Mesenchymal stem cell (in vitro differentiated cells and primary cell): ENCODE results near the gene DES.
"Not testable (repeated sequence)": the region's sequence is repeated elsewhere in the genome, so short reads cannot be mapped to it uniquely, and the experiment has no call there.

Experiments used
- DNase-seq: peaks from one replicate; pipeline ENCODE4 v3.0.0-alpha.2; 2013
- H2AFZ ChIP-seq: one replicate; pipeline ENCODE4 v1.6.1; 2013; ENCODE audit warnings: low read depth, mild to moderate bottlenecking, control low read depth, inconsistent platforms, low read length, moderate library complexity
- H2AK5ac ChIP-seq: 2 replicates; pipeline ENCODE4 v1.6.1; 2013; ENCODE audit warnings: low read length, moderate library complexity, mild to moderate bottlenecking, inconsistent platforms; ENCODE audit not compliant: severe bottlenecking
- H2BK120ac ChIP-seq: one replicate; pipeline ENCODE4 v1.6.1; 2013; ENCODE audit warnings: low read depth, mild to moderate bottlenecking, inconsistent platforms, low read length, moderate library complexity
- H2BK12ac ChIP-seq, 2 experiments: one replicate each; pipeline ENCODE4 v1.6.1; 2013; ENCODE audit warnings: inconsistent platforms in 2 of 2, low read length in 2 of 2, mild to moderate bottlenecking in 2 of 2, moderate library complexity in 2 of 2, control low read depth in 1 of 2
- H2BK15ac ChIP-seq: one replicate; pipeline ENCODE4 v1.6.1; 2013; ENCODE audit warnings: mild to moderate bottlenecking, low read depth, inconsistent platforms; ENCODE audit not compliant: poor library complexity, severe bottlenecking
- H2BK5ac ChIP-seq: 2 replicates; pipeline ENCODE4 v1.6.1; 2013; ENCODE audit warnings: low read depth, mild to moderate bottlenecking, low read length, control low read depth, inconsistent platforms; ENCODE audit not compliant: poor library complexity, severe bottlenecking
- H3K14ac ChIP-seq, 2 experiments: one replicate each; pipeline ENCODE4 v1.6.1; 2013; ENCODE audit warnings: inconsistent platforms in 2 of 2, low read length in 2 of 2, control low read depth in 1 of 2, mild to moderate bottlenecking in 1 of 2, moderate library complexity in 1 of 2
- H3K18ac ChIP-seq, 2 experiments: one replicate each; pipeline ENCODE4 v1.6.1; 2013; ENCODE audit warnings: inconsistent platforms in 2 of 2, low read length in 2 of 2, control low read depth in 1 of 2, low read depth in 1 of 2, mild to moderate bottlenecking in 1 of 2
- H3K23ac ChIP-seq, 2 experiments: one replicate each; pipeline ENCODE4 v1.6.1; 2013; ENCODE audit warnings: inconsistent platforms in 2 of 2, low read length in 2 of 2, mild to moderate bottlenecking in 2 of 2, moderate library complexity in 2 of 2, control low read depth in 1 of 2
- H3K27ac ChIP-seq: 2 replicates; pipeline ENCODE4 v1.5.1; 2013; ENCODE audit warnings: mild to moderate bottlenecking, moderate library complexity, low read length, control low read depth, inconsistent platforms; ENCODE audit not compliant: poor library complexity, severe bottlenecking
- H3K27me3 ChIP-seq, 2 experiments: 2 replicates each; pipeline versions ENCODE4 v1.6.1 to v1.7.0; 2013; ENCODE audit warnings: low read length in 2 of 2, mild to moderate bottlenecking in 2 of 2, moderate library complexity in 2 of 2, control low read depth in 1 of 2, inconsistent platforms in 1 of 2; ENCODE audit not compliant: control insufficient read depth in 1 of 2, insufficient read depth in 1 of 2
- H3K36me3 ChIP-seq, 2 experiments: 2 replicates each; pipeline versions ENCODE4 v1.6.1 to v1.7.0; 2013; ENCODE audit warnings: low read length in 2 of 2, control low read depth in 1 of 2, inconsistent platforms in 1 of 2, low read depth in 1 of 2, mild to moderate bottlenecking in 1 of 2; ENCODE audit not compliant: insufficient read depth in 2 of 2, control insufficient read depth in 1 of 2
- H3K4ac ChIP-seq, 2 experiments: one replicate each; pipeline ENCODE4 v1.6.1; 2013; ENCODE audit warnings: inconsistent platforms in 2 of 2, low read length in 2 of 2, mild to moderate bottlenecking in 2 of 2, moderate library complexity in 2 of 2, control low read depth in 1 of 2, low read depth in 1 of 2
- H3K4me1 ChIP-seq: 2 replicates; pipeline ENCODE4 v1.6.1; 2013; ENCODE audit warnings: low read depth, low read length, control low read depth; ENCODE audit not compliant: control insufficient read depth, insufficient read depth
- H3K4me2 ChIP-seq: 2 replicates; pipeline ENCODE4 v1.6.1; 2013; ENCODE audit warnings: low read length, mild to moderate bottlenecking, inconsistent platforms; ENCODE audit not compliant: poor library complexity, severe bottlenecking
- H3K4me3 ChIP-seq, 2 experiments: 2 replicates each; pipeline versions ENCODE4 v1.5.1 to v1.7.0; 2013; ENCODE audit warnings: low read length in 2 of 2, mild to moderate bottlenecking in 2 of 2, control low read depth in 1 of 2, low read depth in 1 of 2; ENCODE audit not compliant: insufficient read depth in 1 of 2
- H3K79me1 ChIP-seq: replicated peaks from 2 replicates; pipeline ENCODE4 v1.6.1; 2013; ENCODE audit warnings: mild to moderate bottlenecking, control low read depth, low read length, inconsistent platforms; ENCODE audit not compliant: poor library complexity, severe bottlenecking
- H3K9ac ChIP-seq: 2 replicates; pipeline ENCODE4 v1.7.0; 2013; ENCODE audit warnings: mild to moderate bottlenecking, low read length, moderate library complexity
- H3K9me3 ChIP-seq: 2 replicates; pipeline ENCODE4 v1.7.0; 2013; ENCODE audit warnings: mild to moderate bottlenecking, low read length; ENCODE audit not compliant: control insufficient read depth
- H4K8ac ChIP-seq: one replicate; pipeline ENCODE4 v1.6.1; 2013; ENCODE audit warnings: inconsistent platforms, mild to moderate bottlenecking, low read length, moderate library complexity
- H4K91ac ChIP-seq: one replicate; pipeline ENCODE4 v1.6.1; 2013; ENCODE audit warnings: mild to moderate bottlenecking, low read length, inconsistent platforms
- WGBS: methylation state at CpG from one replicate; pipeline ENCODE4 v1.1.7; 2013; ENCODE audit warnings: mixed read lengths; 5-methylcytosine and 5-hydroxymethylcytosine counted together

DES gene

GRCh38 chr2:219405958-219406860, 12.0 kb upstream of the DES start:
- DNase-seq: no peak
- Histone ChIP-seq H3K23ac (peak overlapping the region in 1 of 2 experiments; percentile 44), H3K4me3 (no peak overlapping the region), H2BK5ac (no peak overlapping the region), H2BK12ac (peak overlapping the region; percentile 57 to 80), H3K9ac (peak overlapping the region; percentile 71), H3K79me1 (no peaks in the 10 kb centered on the region), H3K4me1 (peaks cover 28% of the 10 kb centered on the region), H4K91ac (peak overlapping the region; percentile 71), H4K8ac (peak overlapping the region; percentile 55), H2BK120ac (peak overlapping the region; percentile 65), H3K4ac (peak overlapping the region; percentile 55 to 86), H2AK5ac (peak overlapping the region; percentile 92), H3K18ac (peak overlapping the region; percentile 45 to 68), H3K27me3 (no peaks in the 10 kb centered on the region), H2BK15ac (peak overlapping the region; percentile 33), H3K14ac (no peak overlapping the region), H3K27ac (peak overlapping the region; percentile 67), H3K4me2 (no peak overlapping the region), H3K36me3 (no peaks in the 10 kb centered on the region), H2AFZ (no peak overlapping the region), H3K9me3 (no peaks in the 10 kb centered on the region)
- 79% methylated on average over 5 of the region's 7 CpGs for WGBS

- Histone ChIP-seq H3K9me3 (peaks cover 4% of the 10 kb centered on the region), H3K4ac (peak overlapping the region; percentile 55 to 86), H4K91ac (peak overlapping the region; percentile 71), H3K4me1 (peaks cover 28% of the 10 kb centered on the region), H3K36me3 (no peaks in the 10 kb centered on the region), H3K27me3 (no peaks in the 10 kb centered on the region), H3K4me2 (no peak overlapping the region), H3K23ac (peak overlapping the region in 1 of 2 experiments; percentile 44), H2AFZ (no peak overlapping the region), H3K9ac (peak overlapping the region; percentile 71), H2BK12ac (peak overlapping the region; percentile 57 to 65), H3K18ac (peak overlapping the region; percentile 45 to 68), H2BK5ac (no peak overlapping the region), H2BK120ac (peak overlapping the region; percentile 65), H2BK15ac (no peak overlapping the region), H3K4me3 (no peak overlapping the region), H3K14ac (no peak overlapping the region), H3K27ac (peak overlapping the region; percentile 67), H3K79me1 (no peaks in the 10 kb centered on the region), H4K8ac (peak overlapping the region; percentile 55), H2AK5ac (peak overlapping the region; percentile 92)
- peak; percentile 93 for DNase-seq
- 33% methylated on average over 3 of the region's 3 CpGs for WGBS
These were observed 11.3 kb upstream of the DES start for GRCh38 chr2:219406861-219407230.

DNA sequence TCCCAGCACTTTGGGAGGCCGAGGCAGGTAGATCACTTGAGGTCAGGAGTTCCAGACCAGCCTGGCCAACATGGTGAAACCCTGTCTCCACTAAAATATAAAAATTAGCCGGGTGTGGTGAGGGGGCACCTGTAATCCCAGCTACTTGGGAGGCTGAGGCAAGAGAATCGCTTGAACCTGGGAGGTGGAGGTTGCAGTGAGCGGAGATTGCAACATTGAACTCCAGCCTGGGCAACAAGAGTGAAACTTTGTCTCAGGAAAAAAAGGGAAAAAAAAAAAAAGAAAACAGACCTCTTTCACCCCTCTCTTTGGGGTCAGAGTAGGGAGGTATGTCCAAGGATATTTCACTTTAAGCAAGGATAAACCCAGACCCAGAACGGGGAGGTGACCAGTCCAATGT, 10.8 kb upstream of the DES start:
- peaks cover 28% of the 10 kb centered on the region for H3K4me1 ChIP-seq
- H3K4me3 ChIP-seq, H3K9ac ChIP-seq, H3K18ac ChIP-seq, H3K79me1 ChIP-seq, H2BK120ac ChIP-seq, H3K27me3 ChIP-seq, H3K4me2 ChIP-seq, H4K91ac ChIP-seq, H2BK5ac ChIP-seq, H4K8ac ChIP-seq, DNase-seq, H3K4ac ChIP-seq, H3K23ac ChIP-seq, H3K14ac ChIP-seq, H2AFZ ChIP-seq, H3K9me3 ChIP-seq, H3K36me3 ChIP-seq: not testable (repeated sequence)
- peak overlapping the region; percentile 4 for H2BK15ac ChIP-seq
- peak overlapping the region; percentile 10 to 32 for H2BK12ac ChIP-seq
- H2AK5ac ChIP-seq: peak overlapping the region; percentile 87
- peak overlapping the region; percentile 30 for H3K27ac ChIP-seq
- 89% methylated on average over 3 of the region's 5 CpGs for WGBS

GRCh38 chr2:219408204-219408603, 10.0 kb upstream of the DES start:
- Histone ChIP-seq H2BK120ac (no peak overlapping the region), H2BK5ac (no peak overlapping the region), H4K91ac (no peak overlapping the region), H3K27me3 (no peaks in the 10 kb centered on the region), H3K4me1 (peaks cover 28% of the 10 kb centered on the region), H3K14ac (no peak overlapping the region), H3K18ac (peak overlapping the region in 1 of 2 experiments; percentile 50), H3K4me3 (no peak overlapping the region), H2AFZ (no peak overlapping the region), H3K27ac (peak overlapping the region; percentile 8), H3K4me2 (no peak overlapping the region), H3K79me1 (no peaks in the 10 kb centered on the region), H4K8ac (no peak overlapping the region), H2BK12ac (peak overlapping the region in 1 of 2 experiments; percentile 79), H2BK15ac (peak overlapping the region; percentile 1), H3K36me3 (no peaks in the 10 kb centered on the region), H3K9me3 (peaks cover 13% of the 10 kb centered on the region), H3K23ac (no peak overlapping the region), H3K9ac (no peak overlapping the region), H2AK5ac (peak overlapping the region; percentile 87), H3K4ac (no peak overlapping the region)
- WGBS: 94% methylated on average over 5 of the region's 5 CpGs
- no peak for DNase-seq
